DOHH2 (cell line): ENCODE results near the gene LYRM4.

Experiments used
- H3F3A ChIP-seq: fragments of 200-600 bp; sonication (generic), shearing (Covaris generic); 2 replicates; pipeline ENCODE4 v1.6.0; 2016; ENCODE audit warnings: antibody characterized with exemption, mild to moderate bottlenecking; ENCODE audit not compliant: control insufficient read depth, insufficient read depth
- H3K27ac ChIP-seq: fragments of 200-600 bp; sonication (generic); 2 replicates; pipeline ENCODE4 v1.5.1; 2014; ENCODE audit warnings: low read depth, mild to moderate bottlenecking, low read length, moderate library complexity
- H3K27me3 ChIP-seq: fragments of 200-600 bp; sonication (generic); 2 replicates; pipeline ENCODE4 v1.6.1; 2014; ENCODE audit warnings: mild to moderate bottlenecking, low read length, mixed read lengths; ENCODE audit not compliant: control insufficient read depth
- H3K36me3 ChIP-seq: fragments of 200-600 bp; sonication (generic); 2 replicates; pipeline ENCODE4 v1.6.1; 2014; ENCODE audit warnings: mild to moderate bottlenecking, low read length, moderate library complexity, mixed read lengths; ENCODE audit not compliant: control insufficient read depth
- H3K4me1 ChIP-seq: fragments of 200-600 bp; sonication (generic); 2 replicates; pipeline ENCODE4 v1.6.1; 2014; ENCODE audit warnings: mild to moderate bottlenecking, low read length, mixed read lengths; ENCODE audit not compliant: control insufficient read depth
- H3K4me2 ChIP-seq: fragments of 200-600 bp; sonication (generic); 2 replicates; pipeline ENCODE4 v1.6.0; 2014; ENCODE audit warnings: mild to moderate bottlenecking, low read length, moderate library complexity
- H3K4me3 ChIP-seq: fragments of 200-600 bp; sonication (generic); 2 replicates; pipeline ENCODE4 v1.5.1; 2014; ENCODE audit warnings: mild to moderate bottlenecking, low read length, mixed read lengths
- H3K79me2 ChIP-seq: fragments of 200-600 bp; sonication (generic); 2 replicates; pipeline ENCODE4 v1.6.1; 2014; ENCODE audit warnings: mild to moderate bottlenecking, low read length, mixed read lengths; ENCODE audit not compliant: control insufficient read depth
- H3K9me2 ChIP-seq: fragments of 200-600 bp; sonication (generic); replicated peaks from 2 replicates; pipeline ENCODE4 v1.6.1; 2014; ENCODE audit warnings: mild to moderate bottlenecking, low read length, mixed read lengths; ENCODE audit not compliant: control insufficient read depth
- H3K9me3 ChIP-seq: fragments of 200-600 bp; sonication (generic); 2 replicates; pipeline ENCODE4 v1.6.1; 2014; ENCODE audit warnings: antibody characterized with exemption, low read length, mixed read lengths; ENCODE audit not compliant: control insufficient read depth, insufficient read depth
- H4K20me1 ChIP-seq: fragments of 200-600 bp; sonication (generic); 2 replicates; pipeline ENCODE4 v1.6.0; 2014; ENCODE audit warnings: low read depth, mild to moderate bottlenecking, antibody characterized with exemption, low read length, moderate library complexity; ENCODE audit not compliant: control insufficient read depth, insufficient read depth
- CTCF ChIP-seq: fragments of 200-600 bp; sonication (generic); IDR thresholded peaks from one replicate; pipeline ENCODE4 v1.5.1; 2014; ENCODE audit warnings: antibody characterized with exemption, mild to moderate bottlenecking, low read depth, low read length; ENCODE audit not compliant: poor library complexity, severe bottlenecking
- EZH2phosphoT487 ChIP-seq: fragments of 200-600 bp; sonication (generic); IDR thresholded peaks from 2 replicates; pipeline ENCODE4 v1.6.1; 2017; ENCODE audit warnings: borderline replicate concordance, mild to moderate bottlenecking, antibody characterized with exemption, low read length, moderate library complexity, mixed read lengths

LYRM4 gene

GRCh38 chr6:5163247-5163646, 97.5 kb downstream of the LYRM4 start:
- no peak for TF ChIP-seq EZH2phosphoT487
- Histone ChIP-seq H3K4me3 (no peak overlapping the region), H4K20me1 (peaks cover 3% of the 10 kb centered on the region; the same call in 1 of the 2 replicates), H3K4me2 (no peak overlapping the region), H3K27me3 (no peaks in the 10 kb centered on the region), H3F3A (no peaks in the 10 kb centered on the region), H3K9me2 (no peaks in the 10 kb centered on the region), H3K36me3 (no peaks in the 10 kb centered on the region), H3K4me1 (no peaks in the 10 kb centered on the region), H3K9me3 (no peaks in the 10 kb centered on the region), H3K27ac (no peak overlapping the region), H3K79me2 (no peaks in the 10 kb centered on the region)

- H3K79me2 ChIP-seq = no peaks in the 10 kb centered on the region
- H3K36me3 ChIP-seq = no peaks in the 10 kb centered on the region
- no peak overlapping the region for H3K4me2 ChIP-seq
- H3K4me1 ChIP-seq = no peaks in the 10 kb centered on the region
- peaks cover 3% of the 10 kb centered on the region; the same call in 1 of the 2 replicates for H4K20me1 ChIP-seq
- H3K9me3 ChIP-seq = no peaks in the 10 kb centered on the region
- H3K4me3 ChIP-seq = no peak overlapping the region
- TF ChIP-seq CTCF (no peak), EZH2phosphoT487 (no peak)
- no peaks in the 10 kb centered on the region for H3K27me3 ChIP-seq
- H3F3A ChIP-seq = no peaks in the 10 kb centered on the region
- H3K9me2 ChIP-seq = no peaks in the 10 kb centered on the region
- H3K27ac ChIP-seq = no peak overlapping the region
These were observed 98.4 kb downstream of the LYRM4 start for GRCh38 chr6:5162355-5162754.

GRCh38 chr6:5160206-5160605, 100.5 kb downstream of the LYRM4 start:
- Histone ChIP-seq H3K36me3 (no peaks in the 10 kb centered on the region), H3K9me2 (no peaks in the 10 kb centered on the region), H3K27ac (no peak overlapping the region), H3F3A (no peaks in the 10 kb centered on the region), H3K4me2 (no peak overlapping the region), H3K27me3 (no peaks in the 10 kb centered on the region), H3K4me1 (no peaks in the 10 kb centered on the region), H3K79me2 (no peaks in the 10 kb centered on the region), H3K4me3 (no peak overlapping the region), H4K20me1 (no peaks in the 10 kb centered on the region), H3K9me3 (no peaks in the 10 kb centered on the region)
- TF ChIP-seq CTCF = no peak
- TF ChIP-seq EZH2phosphoT487 = no peak

- Histone ChIP-seq H3K27me3 (no peaks in the 10 kb centered on the region), H3K4me2 (no peak overlapping the region), H3K36me3 (no peaks in the 10 kb centered on the region), H3K4me1 (no peaks in the 10 kb centered on the region), H4K20me1 (no peaks in the 10 kb centered on the region), H3F3A (no peaks in the 10 kb centered on the region), H3K4me3 (no peak overlapping the region), H3K9me2 (no peaks in the 10 kb centered on the region), H3K9me3 (no peaks in the 10 kb centered on the region), H3K27ac (no peak overlapping the region), H3K79me2 (no peaks in the 10 kb centered on the region)
- TF ChIP-seq EZH2phosphoT487 (no peak), CTCF (no peak)
These were observed 101.6 kb downstream of the LYRM4 start for GRCh38 chr6:5159162-5159561.
